Globus pallidus (tissue), 1 donor: ENCODE measurements around the gene SPINK4.

Experiments used
- DNase-seq: peaks from one replicate; pipeline ENCODE4 v3.0.0-alpha.2; 2015; ENCODE audit warnings: low spot score

The SPINK4 gene

GRCh38 chr9:33291901-33292300, 51.9 kb downstream of the SPINK4 start:
- DNase-seq: no peak

GRCh38 chr9:33293782-33294181, 53.8 kb downstream of the SPINK4 start:
- no peak for DNase-seq

- no peak for DNase-seq
Measured at GRCh38 chr9:33294670-33295432, 54.9 kb downstream of the SPINK4 start.

GRCh38 chr9:33295571-33295970, 55.6 kb downstream of the SPINK4 start:
- no peak for DNase-seq

- peak; percentile 67 for DNase-seq
Measured at GRCh38 chr9:33297432-33297831, 57.5 kb downstream of the SPINK4 start.
